HepG2 (cell line): Measurements from ENCODE around the gene ZBTB46. TPM values are rescaled to one million over a fixed set of nuclear protein-coding genes. Genes with fewer than 3 reads are reported as not detected.

Experiments
- FOXJ3 ChIP-seq: sonication (generic); formaldehyde crosslinking; IDR thresholded peaks from 2 replicates; pipeline ENCODE4 v1.4.0; 2020; ENCODE audit warnings: missing genetic modification reagents, mild to moderate bottlenecking, borderline replicate concordance
- PAX8 ChIP-seq: sonication (generic); formaldehyde crosslinking; IDR thresholded peaks from 2 replicates; pipeline ENCODE4 v1.8.0; 2022; ENCODE audit warnings: mild to moderate bottlenecking, missing genetic modification reagents, borderline replicate concordance
- RNF2 ChIP-seq: fragments of 450-650 bp; conservative IDR thresholded peaks from 2 replicates; pipeline ENCODE4 v1.6.1; 2016; ENCODE audit warnings: low read depth
- ZNF432 ChIP-seq: sonication (generic); formaldehyde crosslinking; IDR thresholded peaks from 2 replicates; pipeline ENCODE4 v1.5.0; 2020; ENCODE audit warnings: missing genetic modification reagents, mild to moderate bottlenecking, borderline replicate concordance
- ZNF558 ChIP-seq: sonication (generic); formaldehyde crosslinking; IDR thresholded peaks from 2 replicates; pipeline ENCODE4 v1.9.0; 2022; ENCODE audit warnings: mild to moderate bottlenecking, missing genetic modification reagents, borderline replicate concordance
- ZNF614 ChIP-seq: IDR thresholded peaks from 2 replicates; pipeline ENCODE4 v1.6.1; 2018; ENCODE audit warnings: missing biosample characterization, missing genetic modification reagents, inconsistent platforms, borderline replicate concordance
- ZNF792 ChIP-seq: IDR thresholded peaks from 2 replicates; pipeline ENCODE4 v1.6.1; 2016
- polyA plus RNA-seq, 8 experiments: library from polyadenylated mRNA; depleted of rRNA in 3 of 8; stranded (reverse) in 7 of 8; unstranded in 1 of 8; fragments of >200 nt; fragmentation: Illumina TruSeq in 4 of 8; extraction: Trizol in 4 of 8; gene quantifications; 2 replicates each; pipeline versions ENCODE4 v1.2.1 to v1.2.3, GENCODE V29; 2011 to 2016; ENCODE audit warnings: low read depth in 4 of 8, missing spikeins in 1 of 8, mixed read lengths in 1 of 8; ENCODE audit not compliant: insufficient read depth in 1 of 8
- total RNA-seq, 5 experiments: library from RNA; depleted of rRNA; stranded (reverse); fragments of >200 nt; fragmentation: Illumina TruSeq; extraction: Trizol; gene quantifications; 2 replicates each; pipeline ENCODE4 v1.2.3, GENCODE V29; 2016; ENCODE audit warnings: low read depth in 1 of 5
- TF ChIP-seq, protein P1 (sequence below): sonication (generic); formaldehyde crosslinking; IDR thresholded peaks from 2 replicates; pipeline ENCODE4 v1.4.0; 2020; ENCODE audit warnings: mild to moderate bottlenecking, missing genetic modification reagents
- TF ChIP-seq, protein P2 (sequence below): sonication (generic); formaldehyde crosslinking; IDR thresholded peaks from 2 replicates; pipeline ENCODE4 v1.5.0; 2020; ENCODE audit warnings: missing genetic modification reagents
- TF ChIP-seq, protein P3 (sequence below): sonication (generic); formaldehyde crosslinking; IDR thresholded peaks from 2 replicates; pipeline ENCODE4 v1.5.0; 2020; ENCODE audit warnings: missing genetic modification reagents, mild to moderate bottlenecking, borderline replicate concordance
- TF ChIP-seq, protein P4 (sequence below): IDR thresholded peaks from 2 replicates; pipeline ENCODE4 v1.6.1; 2016; ENCODE audit warnings: missing genetic modification reagents, missing compliant biosample characterization
- TF ChIP-seq, protein P5 (sequence below): sonication (generic); formaldehyde crosslinking; IDR thresholded peaks from 2 replicates; pipeline ENCODE4 v1.5.1; 2020; ENCODE audit warnings: mild to moderate bottlenecking, missing genetic modification reagents, moderate library complexity

The ZBTB46 gene
- total and polyA plus RNA-seq, 2 of the 13 experiments (the other 11 are each of a cell fraction or from before 2014, with no cell fraction given), result 1.6 to 13.5 TPM

DNA sequence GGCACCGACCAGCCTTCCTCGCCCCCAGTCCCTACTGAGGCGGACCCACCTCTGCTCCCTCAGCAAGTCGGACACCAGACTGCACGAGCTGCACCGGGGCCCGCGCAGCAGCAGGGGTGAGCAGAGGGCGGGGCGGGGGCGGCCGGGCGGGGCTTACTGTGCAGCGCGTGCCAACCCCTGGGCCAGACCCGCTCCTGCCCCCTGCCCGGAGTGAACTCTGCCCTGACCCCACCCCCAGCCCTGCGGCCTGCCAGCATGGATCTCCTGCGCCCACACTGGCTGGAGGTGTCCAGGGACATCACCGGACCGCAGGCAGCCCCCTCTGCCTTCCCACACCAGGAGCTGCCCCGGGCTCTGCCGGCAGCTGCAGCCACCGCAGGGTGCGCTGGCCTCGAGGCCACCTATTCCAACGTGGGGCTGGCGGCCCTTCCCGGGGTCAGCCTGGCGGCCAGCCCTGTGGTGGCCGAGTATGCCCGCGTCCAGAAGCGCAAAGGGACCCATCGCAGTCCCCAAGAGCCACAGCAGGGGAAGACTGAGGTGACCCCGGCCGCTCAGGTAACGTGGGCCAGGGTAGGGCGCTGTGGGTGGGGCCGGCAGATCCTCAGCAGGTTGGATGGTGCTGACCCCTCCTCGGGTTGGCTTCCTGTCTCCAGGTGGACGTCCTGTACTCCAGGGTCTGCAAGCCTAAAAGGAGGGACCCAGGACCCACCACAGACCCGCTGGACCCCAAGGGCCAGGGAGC lies 92.9 kb downstream of the ZBTB46 start (continued):
- TF ChIP-seq, protein P1, sequence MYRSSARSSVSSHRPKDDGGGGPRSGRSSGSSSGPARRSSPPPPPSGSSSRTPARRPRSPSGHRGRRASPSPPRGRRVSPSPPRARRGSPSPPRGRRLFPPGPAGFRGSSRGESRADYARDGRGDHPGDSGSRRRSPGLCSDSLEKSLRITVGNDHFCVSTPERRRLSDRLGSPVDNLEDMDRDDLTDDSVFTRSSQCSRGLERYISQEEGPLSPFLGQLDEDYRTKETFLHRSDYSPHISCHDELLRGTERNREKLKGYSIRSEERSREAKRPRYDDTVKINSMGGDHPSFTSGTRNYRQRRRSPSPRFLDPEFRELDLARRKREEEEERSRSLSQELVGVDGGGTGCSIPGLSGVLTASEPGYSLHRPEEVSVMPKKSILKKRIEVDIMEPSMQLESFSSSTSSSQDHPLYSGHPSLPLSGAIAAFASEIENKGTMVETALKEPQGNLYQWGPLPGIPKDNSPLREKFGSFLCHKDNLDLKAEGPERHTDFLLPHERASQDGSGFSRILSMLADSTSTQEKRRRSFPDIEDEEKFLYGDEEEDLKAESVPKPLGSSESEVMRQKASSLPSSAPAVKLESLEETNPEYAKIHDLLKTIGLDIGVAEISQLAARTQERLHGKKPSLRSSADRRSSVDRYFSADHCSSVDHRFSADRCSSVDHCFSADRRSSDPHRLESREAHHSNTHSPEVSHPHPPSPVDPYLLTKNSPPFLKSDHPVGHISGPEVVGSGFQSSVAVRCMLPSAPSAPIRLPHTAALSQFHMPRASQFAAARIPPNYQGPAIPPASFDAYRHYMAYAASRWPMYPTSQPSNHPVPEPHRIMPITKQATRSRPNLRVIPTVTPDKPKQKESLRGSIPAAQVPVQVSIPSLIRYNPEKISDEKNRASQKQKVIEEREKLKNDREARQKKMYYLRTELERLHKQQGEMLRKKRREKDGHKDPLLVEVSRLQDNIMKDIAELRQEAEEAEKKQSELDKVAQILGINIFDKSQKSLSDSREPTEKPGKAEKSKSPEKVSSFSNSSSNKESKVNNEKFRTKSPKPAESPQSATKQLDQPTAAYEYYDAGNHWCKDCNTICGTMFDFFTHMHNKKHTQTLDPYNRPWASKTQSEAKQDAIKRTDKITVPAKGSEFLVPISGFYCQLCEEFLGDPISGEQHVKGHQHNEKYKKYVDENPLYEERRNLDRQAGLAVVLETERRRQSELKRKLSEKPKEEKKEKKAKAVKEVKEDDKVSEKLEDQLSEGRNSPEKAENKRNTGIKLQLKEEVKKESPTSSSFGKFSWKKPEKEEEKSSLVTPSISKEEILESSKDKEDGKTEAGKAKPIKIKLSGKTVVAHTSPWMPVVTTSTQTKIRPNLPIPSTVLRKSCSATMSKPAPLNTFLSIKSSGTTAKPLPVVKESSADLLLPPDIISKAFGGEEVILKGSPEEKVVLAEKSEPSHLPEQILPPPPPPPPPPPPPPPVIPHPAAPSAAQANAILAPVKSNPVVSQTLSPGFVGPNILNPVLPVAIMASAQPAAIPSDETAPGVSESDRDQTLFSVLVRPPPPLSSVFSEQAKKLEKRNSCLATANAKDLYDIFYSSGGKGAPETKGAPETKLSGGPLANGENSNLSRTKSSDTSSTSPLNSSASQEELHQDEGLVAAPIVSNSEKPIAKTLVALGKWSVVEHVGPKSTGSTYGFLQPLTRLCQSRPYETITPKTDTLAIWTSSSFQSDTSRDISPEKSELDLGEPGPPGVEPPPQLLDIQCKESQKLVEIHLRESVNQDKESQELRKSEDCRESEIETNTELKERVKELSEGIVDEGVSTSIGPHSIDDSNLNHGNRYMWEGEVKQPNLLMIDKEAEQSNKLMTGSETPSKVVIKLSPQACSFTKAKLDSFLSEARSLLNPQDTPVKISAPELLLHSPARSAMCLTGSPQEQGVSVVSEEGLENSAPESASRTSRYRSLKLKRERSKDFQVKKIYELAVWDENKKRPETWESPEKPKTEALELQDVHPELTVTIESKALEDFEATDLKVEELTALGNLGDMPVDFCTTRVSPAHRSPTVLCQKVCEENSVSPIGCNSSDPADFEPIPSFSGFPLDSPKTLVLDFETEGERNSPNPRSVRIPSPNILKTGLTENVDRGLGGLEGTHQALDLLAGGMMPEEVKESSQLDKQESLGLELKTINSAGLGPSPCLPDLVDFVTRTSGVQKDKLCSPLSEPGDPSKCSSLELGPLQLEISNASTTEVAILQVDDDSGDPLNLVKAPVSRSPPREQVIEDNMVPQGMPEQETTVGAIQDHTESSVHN (CRISPR knock-in tag), result peak; percentile 95
- TF ChIP-seq, protein P2, sequence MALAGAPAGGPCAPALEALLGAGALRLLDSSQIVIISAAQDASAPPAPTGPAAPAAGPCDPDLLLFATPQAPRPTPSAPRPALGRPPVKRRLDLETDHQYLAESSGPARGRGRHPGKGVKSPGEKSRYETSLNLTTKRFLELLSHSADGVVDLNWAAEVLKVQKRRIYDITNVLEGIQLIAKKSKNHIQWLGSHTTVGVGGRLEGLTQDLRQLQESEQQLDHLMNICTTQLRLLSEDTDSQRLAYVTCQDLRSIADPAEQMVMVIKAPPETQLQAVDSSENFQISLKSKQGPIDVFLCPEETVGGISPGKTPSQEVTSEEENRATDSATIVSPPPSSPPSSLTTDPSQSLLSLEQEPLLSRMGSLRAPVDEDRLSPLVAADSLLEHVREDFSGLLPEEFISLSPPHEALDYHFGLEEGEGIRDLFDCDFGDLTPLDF (CRISPR knock-in tag), result no peak; the same call in 1 of the 2 replicates
- TF ChIP-seq RNF2 (0 out of 2 replicates have a peak, but pooled peaks have one; percentile 50), ZNF558 (CRISPR knock-in tag) (peak; percentile 88), ZNF792 (peak; percentile 57; the same call in 1 of the 2 replicates), ZNF432 (no peak), PAX8 (peak; percentile 98; the same call in 1 of the 2 replicates), FOXJ3 (CRISPR knock-in tag) (no peak), ZNF614 (CRISPR knock-in tag) (peak; percentile 82; the same call in 1 of the 2 replicates)
- TF ChIP-seq, protein P3, sequence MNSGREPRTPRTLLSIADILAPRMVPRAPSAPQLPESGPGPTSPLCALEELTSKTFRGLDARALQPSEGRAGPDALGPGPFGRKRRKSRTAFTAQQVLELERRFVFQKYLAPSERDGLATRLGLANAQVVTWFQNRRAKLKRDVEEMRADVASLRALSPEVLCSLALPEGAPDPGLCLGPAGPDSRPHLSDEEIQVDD, result no peak
- TF ChIP-seq, protein P4, sequence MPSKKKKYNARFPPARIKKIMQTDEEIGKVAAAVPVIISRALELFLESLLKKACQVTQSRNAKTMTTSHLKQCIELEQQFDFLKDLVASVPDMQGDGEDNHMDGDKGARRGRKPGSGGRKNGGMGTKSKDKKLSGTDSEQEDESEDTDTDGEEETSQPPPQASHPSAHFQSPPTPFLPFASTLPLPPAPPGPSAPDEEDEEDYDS, result peak; percentile 80
- TF ChIP-seq, protein P5, sequence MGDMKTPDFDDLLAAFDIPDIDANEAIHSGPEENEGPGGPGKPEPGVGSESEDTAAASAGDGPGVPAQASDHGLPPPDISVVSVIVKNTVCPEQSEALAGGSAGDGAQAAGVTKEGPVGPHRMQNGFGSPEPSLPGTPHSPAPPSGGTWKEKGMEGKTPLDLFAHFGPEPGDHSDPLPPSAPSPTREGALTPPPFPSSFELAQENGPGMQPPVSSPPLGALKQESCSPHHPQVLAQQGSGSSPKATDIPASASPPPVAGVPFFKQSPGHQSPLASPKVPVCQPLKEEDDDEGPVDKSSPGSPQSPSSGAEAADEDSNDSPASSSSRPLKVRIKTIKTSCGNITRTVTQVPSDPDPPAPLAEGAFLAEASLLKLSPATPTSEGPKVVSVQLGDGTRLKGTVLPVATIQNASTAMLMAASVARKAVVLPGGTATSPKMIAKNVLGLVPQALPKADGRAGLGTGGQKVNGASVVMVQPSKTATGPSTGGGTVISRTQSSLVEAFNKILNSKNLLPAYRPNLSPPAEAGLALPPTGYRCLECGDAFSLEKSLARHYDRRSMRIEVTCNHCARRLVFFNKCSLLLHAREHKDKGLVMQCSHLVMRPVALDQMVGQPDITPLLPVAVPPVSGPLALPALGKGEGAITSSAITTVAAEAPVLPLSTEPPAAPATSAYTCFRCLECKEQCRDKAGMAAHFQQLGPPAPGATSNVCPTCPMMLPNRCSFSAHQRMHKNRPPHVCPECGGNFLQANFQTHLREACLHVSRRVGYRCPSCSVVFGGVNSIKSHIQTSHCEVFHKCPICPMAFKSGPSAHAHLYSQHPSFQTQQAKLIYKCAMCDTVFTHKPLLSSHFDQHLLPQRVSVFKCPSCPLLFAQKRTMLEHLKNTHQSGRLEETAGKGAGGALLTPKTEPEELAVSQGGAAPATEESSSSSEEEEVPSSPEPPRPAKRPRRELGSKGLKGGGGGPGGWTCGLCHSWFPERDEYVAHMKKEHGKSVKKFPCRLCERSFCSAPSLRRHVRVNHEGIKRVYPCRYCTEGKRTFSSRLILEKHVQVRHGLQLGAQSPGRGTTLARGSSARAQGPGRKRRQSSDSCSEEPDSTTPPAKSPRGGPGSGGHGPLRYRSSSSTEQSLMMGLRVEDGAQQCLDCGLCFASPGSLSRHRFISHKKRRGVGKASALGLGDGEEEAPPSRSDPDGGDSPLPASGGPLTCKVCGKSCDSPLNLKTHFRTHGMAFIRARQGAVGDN (CRISPR knock-in tag), result peak; percentile 81
